ENCODE data around the gene GRID1.

Gene GRID1

DNA sequence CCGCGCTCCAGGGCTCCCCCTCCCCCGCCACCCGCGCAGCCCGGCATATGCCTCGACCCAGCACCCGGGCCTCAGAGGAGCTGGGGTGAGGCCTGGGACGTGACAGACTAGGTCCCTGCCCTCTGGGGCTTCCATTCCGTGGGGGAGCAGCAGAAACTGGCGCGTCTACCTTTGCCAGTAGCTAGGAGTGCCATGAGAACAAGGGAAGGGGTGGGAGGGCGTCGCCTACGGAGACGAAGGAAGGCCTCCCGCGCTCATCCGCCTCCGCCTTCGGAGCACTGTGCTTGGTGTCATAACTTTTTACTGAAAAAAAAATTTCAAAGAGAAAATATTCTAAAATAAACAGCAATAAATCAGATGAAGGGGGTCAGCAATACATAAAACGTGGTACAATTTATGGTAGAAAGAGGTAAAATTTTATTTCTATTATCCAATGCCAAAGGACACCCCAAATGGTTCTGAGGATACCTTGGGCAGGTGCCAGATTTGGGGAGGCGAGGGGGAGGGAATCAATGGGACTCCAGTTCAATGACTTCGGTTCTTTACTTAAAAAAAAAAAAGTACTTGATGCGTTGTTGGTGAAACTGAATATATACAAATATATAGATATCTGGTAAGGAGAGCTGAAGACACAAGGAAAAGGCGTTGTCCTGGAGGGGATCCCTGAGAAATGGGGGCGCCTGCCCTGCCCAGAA is 35.1 kb upstream of the GRID1 start:
- H3K4me3 Mint-ChIP-seq = peak overlapping the region; percentile 70
- H3K27me3 Mint-ChIP-seq (ENCODE audit: low read depth, poor library complexity) = peaks cover 88% of the 10 kb centered on the region
- no peaks in the 10 kb centered on the region for H3K36me3 Mint-ChIP-seq (ENCODE audit: low read depth)
- H3K27ac Mint-ChIP-seq = no peak overlapping the region
- H3K4me1 Mint-ChIP-seq = peaks cover 27% of the 10 kb centered on the region
- peak; percentile 26 for DNase-seq
- peaks cover 21% of the 10 kb centered on the region for H3K9me3 Mint-ChIP-seq
- TF ChIP-seq, protein P1, sequence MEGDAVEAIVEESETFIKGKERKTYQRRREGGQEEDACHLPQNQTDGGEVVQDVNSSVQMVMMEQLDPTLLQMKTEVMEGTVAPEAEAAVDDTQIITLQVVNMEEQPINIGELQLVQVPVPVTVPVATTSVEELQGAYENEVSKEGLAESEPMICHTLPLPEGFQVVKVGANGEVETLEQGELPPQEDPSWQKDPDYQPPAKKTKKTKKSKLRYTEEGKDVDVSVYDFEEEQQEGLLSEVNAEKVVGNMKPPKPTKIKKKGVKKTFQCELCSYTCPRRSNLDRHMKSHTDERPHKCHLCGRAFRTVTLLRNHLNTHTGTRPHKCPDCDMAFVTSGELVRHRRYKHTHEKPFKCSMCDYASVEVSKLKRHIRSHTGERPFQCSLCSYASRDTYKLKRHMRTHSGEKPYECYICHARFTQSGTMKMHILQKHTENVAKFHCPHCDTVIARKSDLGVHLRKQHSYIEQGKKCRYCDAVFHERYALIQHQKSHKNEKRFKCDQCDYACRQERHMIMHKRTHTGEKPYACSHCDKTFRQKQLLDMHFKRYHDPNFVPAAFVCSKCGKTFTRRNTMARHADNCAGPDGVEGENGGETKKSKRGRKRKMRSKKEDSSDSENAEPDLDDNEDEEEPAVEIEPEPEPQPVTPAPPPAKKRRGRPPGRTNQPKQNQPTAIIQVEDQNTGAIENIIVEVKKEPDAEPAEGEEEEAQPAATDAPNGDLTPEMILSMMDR (IDR thresholded peaks at IDR 0.05) = no peak

GRCh38 chr10:86400705-86401587 is 34.4 kb upstream of the GRID1 start:
- peak; percentile 50 for DNase-seq
- no peaks in the 10 kb centered on the region for H3K36me3 Mint-ChIP-seq (ENCODE audit: low read depth)
- no peak overlapping the region for H3K27ac Mint-ChIP-seq
- TF ChIP-seq, protein P1 (IDR thresholded peaks at IDR 0.05) = no peak
- peaks cover 88% of the 10 kb centered on the region for H3K27me3 Mint-ChIP-seq (ENCODE audit: low read depth, poor library complexity)
- peaks cover 21% of the 10 kb centered on the region for H3K9me3 Mint-ChIP-seq
- peaks cover 27% of the 10 kb centered on the region for H3K4me1 Mint-ChIP-seq
- H3K4me3 Mint-ChIP-seq = peak overlapping the region; percentile 80

DNA sequence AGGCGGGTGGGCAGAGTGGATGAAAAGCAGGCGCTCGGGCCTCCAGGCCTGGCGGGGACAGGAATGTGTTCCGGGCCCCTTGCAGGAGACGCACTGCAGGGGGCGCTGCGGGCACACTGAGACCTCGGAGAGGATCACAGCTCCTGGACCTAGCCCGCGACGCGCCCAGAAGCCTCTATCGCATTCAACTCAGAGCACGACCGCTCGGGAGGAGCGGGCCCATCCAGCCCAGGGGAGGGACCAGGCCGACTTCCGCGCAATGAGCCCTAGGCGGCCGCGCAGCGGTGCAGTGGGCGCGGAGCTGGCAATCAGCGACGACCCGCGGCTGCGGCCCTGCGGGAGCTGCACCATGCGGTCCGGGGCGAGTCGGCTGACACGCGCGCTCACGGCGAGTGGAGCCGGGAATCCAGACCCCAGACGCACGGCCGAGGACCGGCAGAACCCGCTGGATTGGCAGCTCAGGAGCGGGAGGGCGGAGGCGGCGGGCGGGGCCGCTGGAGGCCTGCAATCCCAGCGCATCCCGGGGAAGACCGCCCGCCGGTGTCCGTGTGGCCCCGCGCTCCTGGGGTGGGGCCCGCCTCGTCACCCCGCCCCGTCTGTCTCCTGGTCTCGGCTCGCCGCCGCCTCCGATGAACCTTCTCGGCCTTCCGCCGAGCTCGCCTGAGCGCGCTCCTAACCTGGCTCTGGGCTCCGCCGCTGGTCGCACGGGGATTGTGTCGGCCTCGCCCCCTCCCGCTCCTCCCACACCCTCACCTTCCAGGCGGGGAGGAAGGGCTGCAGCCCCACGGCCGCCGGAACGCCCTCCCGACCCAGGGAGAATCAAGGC is 33.5 kb upstream of the GRID1 start:
- H3K36me3 Mint-ChIP-seq (ENCODE audit: low read depth) = no peaks in the 10 kb centered on the region
- peaks cover 27% of the 10 kb centered on the region for H3K4me1 Mint-ChIP-seq
- peak overlapping the region; percentile 80 for H3K4me3 Mint-ChIP-seq
- TF ChIP-seq, protein P1 (IDR thresholded peaks at IDR 0.05) = peak; percentile 95
- peak; percentile 98 for DNase-seq
- no peak overlapping the region for H3K27ac Mint-ChIP-seq
- H3K27me3 Mint-ChIP-seq (ENCODE audit: low read depth, poor library complexity) = peaks cover 85% of the 10 kb centered on the region
- H3K9me3 Mint-ChIP-seq = peaks cover 15% of the 10 kb centered on the region

DNA sequence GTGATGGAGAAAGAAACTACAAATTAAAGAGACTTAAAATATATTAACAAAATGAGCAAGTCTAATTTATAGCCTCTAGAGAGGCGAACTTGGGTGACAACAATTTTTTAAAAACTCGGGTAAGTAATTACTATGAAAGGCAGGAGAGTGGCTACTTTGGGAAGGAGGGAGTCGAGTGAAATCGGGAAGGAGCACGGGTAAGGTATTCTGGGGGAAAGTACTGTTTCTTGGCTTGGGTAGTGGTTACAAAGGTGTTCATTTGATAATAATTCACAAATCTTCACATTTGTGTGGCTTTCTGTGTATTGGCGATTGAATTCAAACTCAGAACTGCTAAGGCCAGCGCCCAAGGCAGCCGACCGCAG is 32.9 kb upstream of the GRID1 start:
- Mint-ChIP-seq H3K27me3 (ENCODE audit: low read depth, poor library complexity) (peaks cover 84% of the 10 kb centered on the region), H3K36me3 (ENCODE audit: low read depth) (no peaks in the 10 kb centered on the region), H3K27ac (no peak overlapping the region), H3K9me3 (peaks cover 10% of the 10 kb centered on the region), H3K4me1 (peaks cover 27% of the 10 kb centered on the region), H3K4me3 (peak overlapping the region; percentile 80)
- TF ChIP-seq, protein P1 (IDR thresholded peaks at IDR 0.05) = no peak
- no peak for DNase-seq

DNA sequence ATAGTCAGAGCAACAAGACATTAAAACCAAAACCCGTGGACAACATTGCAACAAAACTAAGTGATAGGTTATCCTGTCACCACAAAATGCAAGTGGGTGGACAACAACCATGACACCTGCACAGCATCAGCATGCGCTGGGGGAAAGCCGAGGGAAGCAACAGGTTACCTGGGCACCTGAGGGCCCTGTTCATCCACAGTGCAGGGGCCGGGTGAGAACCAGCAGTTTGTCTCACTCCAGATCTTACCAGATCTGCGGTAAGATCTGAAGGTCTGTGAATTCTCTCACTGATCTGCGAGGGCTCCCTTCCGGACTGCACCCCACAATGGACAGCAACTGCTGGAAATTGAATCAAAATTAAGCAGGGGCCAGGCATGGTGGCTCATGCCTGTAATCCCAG is 30.5 kb upstream of the GRID1 start:
- Mint-ChIP-seq H3K27ac (no peak overlapping the region), H3K36me3 (ENCODE audit: low read depth) (no peaks in the 10 kb centered on the region), H3K27me3 (ENCODE audit: low read depth, poor library complexity) (peaks cover 84% of the 10 kb centered on the region), H3K9me3 (no peaks in the 10 kb centered on the region), H3K4me3 (no peak overlapping the region), H3K4me1 (peaks cover 13% of the 10 kb centered on the region)
- TF ChIP-seq, protein P1 (IDR thresholded peaks at IDR 0.05) = no peak
- no peak for DNase-seq

Data from nephron progenitor cell (in vitro differentiated cells).